ENCODE data around the gene PRR14. TPM values are rescaled to one million over a fixed set of nuclear protein-coding genes. Genes with fewer than 3 reads are reported as not detected.

PRR14 gene
- total RNA-seq, 1 experiment from 2014 or later: 41.4 TPM

DNA sequence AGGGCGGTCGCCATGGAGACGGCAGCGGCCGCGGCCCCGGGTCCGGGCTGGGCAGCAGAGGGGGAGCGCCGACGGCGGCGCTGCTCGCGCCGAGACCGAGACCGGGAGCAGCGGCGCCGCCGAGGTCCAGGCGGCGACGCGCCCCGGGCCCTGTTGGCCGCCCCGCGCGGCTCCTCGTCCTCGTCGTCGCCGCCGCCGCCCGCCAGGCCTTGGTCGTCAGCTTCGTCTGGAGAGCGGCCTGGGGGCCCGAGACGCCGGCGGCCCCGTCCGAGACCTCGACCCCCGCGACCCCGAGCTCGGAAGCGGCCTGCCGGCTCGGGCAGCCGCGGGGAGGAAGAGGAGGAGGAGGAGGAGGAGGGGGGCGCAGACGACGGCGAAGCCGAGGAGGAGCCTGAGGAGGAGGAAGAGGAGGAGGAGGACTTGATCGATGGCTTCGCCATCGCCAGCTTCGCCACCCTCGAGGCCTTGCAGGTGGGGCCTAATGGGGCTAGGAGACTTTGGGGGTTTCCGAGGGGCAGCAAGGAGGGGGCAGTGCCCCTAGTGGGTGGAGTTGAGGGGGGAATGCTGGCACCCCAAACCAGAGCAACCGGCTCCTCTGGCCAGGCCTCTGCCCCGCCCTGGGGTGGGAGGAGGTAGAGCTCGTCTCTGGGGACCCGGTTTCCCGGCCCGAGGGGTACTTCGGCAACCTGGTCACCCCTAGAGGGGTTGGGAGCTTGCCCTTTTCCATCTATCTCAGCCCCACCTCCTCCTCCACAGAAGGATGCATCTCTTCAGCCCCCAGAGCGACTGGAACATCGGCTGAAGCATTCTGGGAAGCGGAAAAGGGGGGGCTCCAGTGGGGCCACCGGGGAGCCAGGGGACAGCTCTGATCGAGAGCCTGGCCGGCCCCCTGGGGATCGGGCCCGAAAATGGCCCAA, 9.0 kb downstream of the PRR14 start:
- H3K36me3 Mint-ChIP-seq (ENCODE audit: insufficient read depth, unreplicated experiment): peaks cover 72% of the 10 kb centered on the region
- no peak for DNase-seq (ENCODE audit: unreplicated experiment)
- no peaks in the 10 kb centered on the region for H3K9me3 Mint-ChIP-seq (ENCODE audit: unreplicated experiment)
- peak overlapping the region; percentile 93 for H3K4me3 Mint-ChIP-seq (ENCODE audit: unreplicated experiment)
- H3K27me3 Mint-ChIP-seq (ENCODE audit: insufficient read depth, unreplicated experiment): no peaks in the 10 kb centered on the region
- TF ChIP-seq CTCF (IDR thresholded peaks at IDR 0.05; ENCODE audit: unreplicated experiment): no peak
- peaks cover 21% of the 10 kb centered on the region for H3K4me1 Mint-ChIP-seq (ENCODE audit: insufficient read depth, unreplicated experiment)
- intact Hi-C loops (cut with micrococcal nuclease): loop anchor here (1.0 kb wide), 1 partner anchor 35 kb away; no protein-coding TSS in a partner anchor
- H3K27ac Mint-ChIP-seq (ENCODE audit: low read depth, unreplicated experiment): peak overlapping the region; percentile 91
- no TSS peak for BruUV-seq (replicated peaks)
- ChIA-PET CTCF (interaction anchor here (0.6 to 2.1 kb wide), 9 partner anchors 10 to 250 kb away, joined by 3 to 14 read pairs (median 4); no protein-coding TSS in a partner anchor), POLR2A (interaction anchor here (0.6 to 3.9 kb wide), 23 partner anchors 8 to 594 kb away, joined by 3 to 22 read pairs (median 5); partner anchors contain the start of genes ALDOA, DCTPP1, PRR14 and TBC1D10B)

GRCh38 chr16:30660424-30661261, 9.9 kb downstream of the PRR14 start:
- H3K27me3 Mint-ChIP-seq (ENCODE audit: insufficient read depth, unreplicated experiment): no peaks in the 10 kb centered on the region
- ChIA-PET CTCF (interaction anchor here (0.6 to 1.9 kb wide), 5 partner anchors 13 to 231 kb away, joined by 3 to 6 read pairs (median 4); partner anchors contain the start of gene DCTPP1), POLR2A (interaction anchor here (0.7 to 3.9 kb wide), 7 partner anchors 8 to 230 kb away, joined by 3 to 22 read pairs (median 4); partner anchors contain the start of genes PHKG2, PRR14 and ZNF764)
- H3K9me3 Mint-ChIP-seq (ENCODE audit: unreplicated experiment): no peaks in the 10 kb centered on the region
- H3K4me1 Mint-ChIP-seq (ENCODE audit: insufficient read depth, unreplicated experiment): peaks cover 21% of the 10 kb centered on the region
- TSS peak; percentile 6 for BruUV-seq (replicated peaks)
- H3K27ac Mint-ChIP-seq (ENCODE audit: low read depth, unreplicated experiment): peak overlapping the region; percentile 91
- peaks cover 71% of the 10 kb centered on the region for H3K36me3 Mint-ChIP-seq (ENCODE audit: insufficient read depth, unreplicated experiment)
- H3K4me3 Mint-ChIP-seq (ENCODE audit: unreplicated experiment): peak overlapping the region; percentile 93
- no peak for TF ChIP-seq CTCF (IDR thresholded peaks at IDR 0.05; ENCODE audit: unreplicated experiment)
- intact Hi-C loops (cut with micrococcal nuclease): no loop called here
- no peak for DNase-seq (ENCODE audit: unreplicated experiment)

DNA sequence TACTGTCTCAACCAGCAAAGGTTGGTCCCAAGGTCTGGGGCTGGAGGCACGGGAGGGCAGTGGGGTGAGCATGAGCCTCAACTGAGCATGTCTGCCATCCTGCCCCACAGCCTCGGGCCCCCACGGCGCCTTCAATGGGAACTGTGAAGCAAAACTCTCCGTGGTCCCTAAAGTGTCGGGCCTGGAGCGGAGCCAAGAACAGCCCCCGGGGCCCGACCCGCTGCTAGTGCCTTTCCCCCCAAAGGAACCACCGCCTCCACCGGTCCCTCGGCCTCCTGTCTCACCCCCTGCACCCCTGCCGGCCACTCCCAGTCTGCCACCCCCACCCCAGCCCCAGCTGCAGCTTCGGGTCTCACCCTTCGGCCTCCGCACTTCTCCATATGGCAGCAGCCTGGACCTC, 11.7 kb downstream of the PRR14 start:
- no peak overlapping the region for H3K4me3 Mint-ChIP-seq (ENCODE audit: unreplicated experiment)
- no peak overlapping the region for H3K27ac Mint-ChIP-seq (ENCODE audit: low read depth, unreplicated experiment)
- H3K27me3 Mint-ChIP-seq (ENCODE audit: insufficient read depth, unreplicated experiment): no peaks in the 10 kb centered on the region
- peaks cover 16% of the 10 kb centered on the region for H3K4me1 Mint-ChIP-seq (ENCODE audit: insufficient read depth, unreplicated experiment)
- peaks cover 73% of the 10 kb centered on the region for H3K36me3 Mint-ChIP-seq (ENCODE audit: insufficient read depth, unreplicated experiment)
- H3K9me3 Mint-ChIP-seq (ENCODE audit: unreplicated experiment): no peaks in the 10 kb centered on the region
- no peak for DNase-seq (ENCODE audit: unreplicated experiment)
- ChIA-PET CTCF (no interaction called here), POLR2A (interaction anchor here (0.9 kb wide), 1 partner anchor 35 kb away, joined by 4 read pairs; no protein-coding TSS in a partner anchor)
- no TSS peak for BruUV-seq (replicated peaks)
- intact Hi-C loops (cut with micrococcal nuclease): no loop called here
- TF ChIP-seq CTCF (IDR thresholded peaks at IDR 0.05; ENCODE audit: unreplicated experiment): no peak
